NB4 (cell line): Measurements from ENCODE around the gene DCLK1.

Experiments
- CTCF ChIP-seq: IDR thresholded peaks from one replicate; pipeline ENCODE4 v1.5.1; 2012; ENCODE audit warnings: low read depth, low read length
- MAX ChIP-seq: IDR thresholded peaks from 2 replicates; pipeline ENCODE4 v1.6.1; 2011; ENCODE audit warnings: low read depth, low read length
- POLR2A ChIP-seq: IDR thresholded peaks from 2 replicates; pipeline ENCODE4 v1.6.1; 2011; ENCODE audit warnings: mild to moderate bottlenecking; ENCODE audit not compliant: insufficient read length; ENCODE audit errors: extremely low read depth

GRCh38 chr13:35882722-35883497, 248.3 kb downstream of the DCLK1 start:
- TF ChIP-seq CTCF (no peak), POLR2A (no peak), MAX (no peak)
